Colon (tissue), 2 donors: ENCODE measurements around the gene CKB.
"Not testable (repeated sequence)": the region's sequence is repeated elsewhere in the genome, so short reads cannot be mapped to it uniquely, and the experiment has no call there.

Experiments used
- FAIRE-seq: peaks from 2 replicates; lab custom pipeline; 2012; peaks lifted over from hg19 to GRCh38; lab: Jason Lieb, UNC
- donor health status: control.
- donor health status: control.

Gene CKB

DNA sequence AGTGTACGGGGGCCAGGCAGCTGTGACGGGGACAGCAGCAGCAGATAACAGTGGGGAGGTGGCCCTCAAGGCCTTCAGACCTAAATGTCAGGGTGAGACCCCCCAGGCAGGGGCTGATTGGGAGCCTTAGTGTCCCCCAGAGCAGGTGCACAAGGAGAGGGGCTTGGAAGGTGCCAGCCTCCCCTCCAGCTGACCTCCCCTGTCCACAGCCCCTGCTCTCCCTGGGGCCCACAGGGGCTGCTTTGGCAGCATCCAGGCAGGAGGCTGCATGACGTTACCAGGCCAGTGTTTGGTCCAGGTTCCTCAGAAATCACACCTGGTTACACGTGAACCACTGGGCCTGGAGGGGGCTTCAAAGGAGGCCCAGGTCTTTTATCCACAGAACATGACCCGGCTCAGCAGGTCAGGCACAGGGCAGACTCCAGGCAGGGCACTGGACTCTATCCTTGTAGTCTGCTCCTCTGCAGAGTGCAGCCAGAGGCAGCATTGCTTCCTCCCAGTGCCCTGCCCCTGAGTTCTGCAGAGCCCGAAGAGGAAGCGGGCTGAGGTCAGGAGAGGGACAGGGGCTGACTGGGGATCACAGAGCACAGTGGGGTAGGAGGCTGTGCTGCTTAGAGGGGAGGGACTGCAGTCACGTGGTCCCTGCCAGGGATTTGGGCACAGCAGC is 3.8 kb upstream of the CKB start:
- no peak for FAIRE-seq

DNA sequence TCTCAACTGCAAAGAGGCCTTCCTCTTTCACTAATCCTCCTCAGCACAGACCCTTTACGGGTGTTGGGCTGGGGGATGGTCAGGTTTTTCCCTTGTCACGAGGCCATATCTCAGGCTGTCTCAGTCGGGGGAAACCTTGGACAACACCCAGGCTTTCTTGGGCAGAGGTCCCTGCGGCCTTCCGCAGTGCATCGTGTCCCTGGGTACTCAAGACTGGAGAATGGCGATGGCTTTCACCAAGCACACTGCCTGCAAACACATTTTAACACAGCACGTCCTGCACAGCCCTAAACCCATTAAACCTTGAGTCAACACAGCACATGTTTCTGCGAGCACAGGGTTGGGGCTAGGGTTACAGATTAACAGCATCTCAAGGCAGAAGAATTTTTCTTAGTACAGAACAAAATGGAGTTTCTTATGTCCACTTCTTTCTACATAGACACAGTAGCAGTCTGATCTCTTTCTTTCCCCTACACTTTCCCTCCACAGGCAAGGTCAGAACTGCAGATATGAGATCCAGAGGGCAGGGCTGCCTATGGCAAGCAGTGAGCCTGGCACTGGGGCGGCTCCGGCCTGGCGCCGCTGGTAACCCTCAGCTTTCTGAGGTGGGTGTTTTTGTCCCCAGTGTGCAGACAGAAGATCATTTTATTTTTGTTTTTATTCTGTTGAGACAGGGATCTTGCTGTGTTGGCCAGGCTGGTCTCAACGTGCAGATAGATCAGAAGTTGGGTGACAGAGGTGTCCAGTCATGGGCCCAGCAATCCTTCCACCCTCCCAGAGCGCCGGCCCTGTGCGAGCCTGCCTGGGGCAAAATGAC is 3.0 kb upstream of the CKB start:
- FAIRE-seq: not testable (repeated sequence)

DNA sequence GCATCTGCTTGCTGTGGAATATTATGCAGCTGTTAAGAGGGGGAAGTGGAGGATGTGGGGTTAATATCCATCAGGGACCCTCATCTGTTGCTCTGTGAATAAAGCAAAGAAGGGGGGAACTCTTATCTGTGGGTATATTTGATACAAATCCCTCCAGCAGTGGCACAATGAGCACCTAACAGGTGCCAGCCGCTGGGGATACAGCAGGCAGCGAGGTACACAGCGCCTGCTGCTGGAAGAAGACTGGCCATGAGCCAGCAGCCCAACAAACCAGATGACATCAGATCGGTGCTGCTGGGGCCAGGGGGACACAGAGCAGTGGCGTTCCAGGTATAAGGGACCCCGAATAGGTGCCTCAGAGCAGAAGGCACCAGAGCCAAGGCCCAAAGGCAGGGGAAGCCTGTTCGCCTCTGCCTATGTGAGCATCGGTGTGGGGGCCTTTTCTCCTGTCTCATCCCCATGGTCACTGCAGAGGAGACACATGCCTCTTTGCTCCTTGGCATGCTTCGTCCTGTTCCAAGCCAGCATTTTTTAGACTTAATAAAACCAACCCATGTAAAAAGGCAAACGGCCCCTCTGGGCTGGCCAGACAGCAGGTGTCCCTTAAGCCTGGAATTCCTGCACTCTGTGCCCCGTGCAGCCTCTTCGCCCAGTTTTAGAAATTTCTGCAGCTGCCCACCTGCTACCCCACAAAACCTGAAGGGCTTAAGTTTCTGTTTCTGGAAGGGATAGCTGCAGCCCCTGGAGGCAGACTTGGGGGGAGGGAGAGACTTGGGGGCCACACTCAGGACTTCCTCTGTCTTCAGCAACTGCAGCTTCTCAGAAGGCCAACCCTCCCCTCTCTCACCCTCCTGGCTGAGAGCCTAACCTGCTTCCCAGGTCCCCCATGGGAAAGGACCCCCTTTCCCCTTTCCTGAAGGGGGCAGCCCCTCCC is 1.6 kb upstream of the CKB start:
- no peak for FAIRE-seq

DNA sequence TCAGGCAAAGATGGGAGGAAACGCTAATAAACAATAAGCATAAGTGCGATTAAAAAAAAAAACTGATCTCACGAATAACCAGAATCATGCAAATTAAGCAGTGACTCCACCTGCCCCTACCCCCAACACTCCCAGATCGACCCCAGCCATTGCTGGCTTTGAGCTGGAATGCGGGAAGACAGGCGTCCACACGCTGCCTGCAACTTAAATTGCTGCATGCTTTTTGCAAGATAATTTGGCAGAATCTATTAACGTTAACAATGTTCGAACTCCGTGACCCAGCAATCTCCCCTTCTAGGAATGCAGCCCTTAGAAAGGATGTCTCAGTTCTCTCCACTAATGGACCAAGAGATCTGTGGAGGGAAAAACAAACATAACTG is 935 bp upstream of the CKB start:
- no peak for FAIRE-seq

DNA sequence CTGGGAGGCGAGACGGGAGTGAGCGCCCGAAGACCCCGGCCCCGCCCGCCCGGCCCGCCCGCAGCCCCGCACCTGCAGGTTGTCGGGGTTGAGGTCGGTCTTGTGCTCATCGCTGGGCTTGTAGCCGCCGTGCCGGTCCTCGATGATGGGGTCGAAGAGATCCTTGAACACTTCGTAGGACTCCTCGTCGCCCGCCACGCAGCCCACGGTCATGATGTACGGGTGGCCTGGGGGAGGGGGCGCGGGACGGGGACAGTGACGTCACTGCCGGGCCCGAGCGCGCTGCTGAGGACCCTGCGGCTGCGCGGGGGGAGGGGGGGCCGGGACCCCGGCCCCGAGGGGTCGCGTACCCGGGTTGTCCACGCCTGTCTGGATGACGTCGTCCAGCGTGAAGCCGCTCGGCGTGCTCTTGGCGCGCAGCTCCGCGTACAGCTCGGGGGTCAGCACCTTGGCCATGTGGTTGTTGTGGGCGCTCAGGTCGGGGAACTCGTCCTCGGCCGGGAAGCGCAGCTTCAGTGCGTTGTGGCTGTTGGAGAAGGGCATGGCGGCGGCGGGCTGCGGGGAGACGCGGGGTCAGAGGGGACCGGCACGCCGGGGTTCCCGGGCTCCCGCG is 573 bp downstream of the CKB start:
- no peak for FAIRE-seq

DNA sequence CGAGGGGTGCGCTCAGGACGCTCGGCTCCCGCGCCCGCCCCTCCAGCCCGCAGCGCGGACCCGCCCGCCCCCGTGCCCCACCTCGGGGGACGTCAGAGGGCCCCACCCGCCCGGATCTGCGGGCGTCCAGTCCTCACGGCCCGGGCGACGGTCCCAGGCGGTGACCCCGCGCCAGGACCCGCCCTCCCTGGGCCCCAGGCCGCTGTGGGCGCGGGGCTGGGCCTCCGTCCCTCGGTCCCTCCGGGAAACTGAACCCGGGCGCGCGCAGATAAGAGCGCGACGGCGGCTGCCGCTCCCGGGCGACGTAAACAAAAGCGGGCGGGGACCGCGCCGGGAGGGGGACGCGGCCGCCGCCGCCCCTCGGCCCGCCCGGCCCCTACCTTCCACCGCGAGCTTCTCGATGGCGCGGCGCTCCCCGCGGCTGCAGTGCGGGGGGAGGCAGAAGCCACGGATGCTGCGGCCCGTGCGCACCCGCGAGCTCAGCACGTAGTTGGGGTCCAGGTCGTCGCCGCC is 1.1 kb downstream of the CKB start:
- no peak for FAIRE-seq

DNA sequence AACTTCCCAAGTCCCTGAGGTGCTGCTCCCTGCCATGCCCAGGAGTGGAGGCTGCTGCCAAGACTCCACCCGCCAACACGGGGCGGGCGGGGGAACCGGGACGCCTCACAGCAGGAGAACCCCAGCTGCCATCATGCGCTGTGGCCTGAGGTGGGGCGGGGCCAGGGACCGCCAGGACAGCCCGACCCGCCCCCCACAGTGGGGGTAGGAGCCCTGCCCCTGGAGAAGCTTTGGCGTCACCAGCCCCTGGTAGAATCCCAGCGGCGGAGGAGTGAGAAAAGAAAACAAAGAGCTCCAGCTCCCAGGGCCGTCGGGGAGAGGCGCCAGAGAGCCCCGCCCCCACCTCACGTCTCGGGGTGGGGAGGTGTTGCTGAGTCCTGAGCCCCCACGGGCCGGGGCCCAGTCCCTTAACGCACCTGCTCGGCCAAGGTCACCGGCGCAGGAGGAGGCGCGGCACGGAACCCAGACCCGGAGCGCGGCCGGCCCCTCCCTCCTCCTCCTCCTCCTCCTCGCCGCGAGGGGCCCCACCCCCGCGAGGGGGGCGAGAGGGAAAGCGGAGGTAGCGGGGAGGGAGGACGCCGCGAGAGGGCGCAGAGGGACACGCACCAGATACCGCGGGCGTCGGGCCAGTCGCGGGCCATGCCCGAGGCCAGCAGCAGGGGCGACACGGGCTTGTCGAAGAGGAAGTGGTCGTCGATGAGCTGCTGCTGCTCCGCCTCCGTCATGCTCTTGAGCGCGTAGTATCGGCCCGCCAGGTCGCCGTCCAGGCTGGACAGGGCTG is 1.8 kb downstream of the CKB start:
- no peak for FAIRE-seq

DNA sequence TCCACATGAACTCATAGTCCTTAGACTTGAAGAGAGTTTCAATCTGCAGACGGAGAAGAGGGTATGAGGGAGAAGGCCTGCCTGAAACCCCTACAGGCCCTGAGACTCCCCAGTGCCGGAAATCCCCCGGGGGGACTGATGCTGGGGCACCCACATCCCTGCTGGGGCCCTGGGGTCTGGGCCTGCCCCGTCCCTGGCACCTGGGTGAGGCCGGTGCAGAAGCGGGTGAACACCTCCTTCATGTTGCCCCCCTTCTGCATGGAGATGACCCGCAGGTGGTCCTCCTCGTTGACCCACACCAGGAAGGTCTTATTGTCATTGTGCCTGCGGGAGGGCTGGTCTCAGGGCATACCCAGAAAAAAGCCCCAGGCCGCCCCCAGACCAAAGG is 2.4 kb downstream of the CKB start:
- no peak for FAIRE-seq

DNA sequence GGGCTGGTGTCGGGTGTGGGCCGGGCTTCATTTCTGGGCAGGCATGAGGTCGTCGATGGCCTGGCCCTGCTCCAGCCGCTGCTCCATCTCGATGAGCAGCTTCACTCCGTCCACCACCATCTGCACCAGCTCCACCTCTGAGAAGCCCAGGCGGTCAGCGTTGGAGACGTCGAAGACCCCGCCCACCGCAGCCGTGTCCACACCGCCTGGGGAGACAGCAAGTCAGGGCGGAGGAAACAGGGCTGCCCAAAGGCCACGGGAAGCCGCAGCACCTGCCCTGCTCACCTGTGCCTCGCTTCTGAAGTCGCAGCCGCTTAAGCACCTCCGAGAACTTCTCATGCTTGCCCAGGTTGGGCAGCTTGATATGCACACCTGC is 2.8 kb downstream of the CKB start:
- FAIRE-seq: no peak

DNA sequence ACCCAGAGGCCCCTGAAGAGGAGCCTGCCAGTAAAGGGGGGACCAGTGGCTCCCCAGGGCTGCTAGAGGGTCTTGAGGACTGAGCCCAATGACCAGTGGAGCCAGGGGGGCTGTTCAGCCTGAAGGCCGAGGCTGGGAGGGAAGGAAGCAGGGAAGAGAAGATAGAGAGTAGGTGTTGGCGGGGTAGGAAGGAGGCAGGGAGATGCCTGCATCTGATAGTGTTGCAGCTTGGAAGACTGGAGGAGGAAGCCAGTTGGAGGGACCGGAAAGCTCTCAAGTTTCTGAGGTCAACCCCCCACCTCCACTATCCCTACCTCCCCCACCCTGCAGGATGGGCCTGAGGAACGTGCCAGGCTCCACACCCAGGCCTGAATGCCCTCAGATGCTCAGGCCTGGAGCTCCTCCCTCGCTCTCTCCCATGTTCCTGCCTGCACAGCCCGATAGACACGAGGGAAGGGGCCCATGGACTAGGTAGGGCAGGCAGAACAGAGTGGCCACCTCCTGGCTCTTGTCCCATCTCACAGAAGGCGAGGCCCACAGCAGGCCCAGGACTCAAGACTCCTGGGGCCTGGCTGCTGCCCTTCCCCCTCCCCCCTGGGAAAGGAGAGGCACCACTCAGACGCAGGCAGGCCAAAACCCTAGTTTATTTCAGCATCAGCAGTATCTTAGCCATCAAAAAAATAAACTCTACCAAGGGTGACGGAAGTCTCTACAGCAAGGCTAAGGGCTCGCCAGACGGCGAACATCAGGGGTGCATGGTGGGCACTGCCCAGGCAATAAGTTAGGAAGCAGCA is 3.4 kb downstream of the CKB start:
- FAIRE-seq: no peak

DNA sequence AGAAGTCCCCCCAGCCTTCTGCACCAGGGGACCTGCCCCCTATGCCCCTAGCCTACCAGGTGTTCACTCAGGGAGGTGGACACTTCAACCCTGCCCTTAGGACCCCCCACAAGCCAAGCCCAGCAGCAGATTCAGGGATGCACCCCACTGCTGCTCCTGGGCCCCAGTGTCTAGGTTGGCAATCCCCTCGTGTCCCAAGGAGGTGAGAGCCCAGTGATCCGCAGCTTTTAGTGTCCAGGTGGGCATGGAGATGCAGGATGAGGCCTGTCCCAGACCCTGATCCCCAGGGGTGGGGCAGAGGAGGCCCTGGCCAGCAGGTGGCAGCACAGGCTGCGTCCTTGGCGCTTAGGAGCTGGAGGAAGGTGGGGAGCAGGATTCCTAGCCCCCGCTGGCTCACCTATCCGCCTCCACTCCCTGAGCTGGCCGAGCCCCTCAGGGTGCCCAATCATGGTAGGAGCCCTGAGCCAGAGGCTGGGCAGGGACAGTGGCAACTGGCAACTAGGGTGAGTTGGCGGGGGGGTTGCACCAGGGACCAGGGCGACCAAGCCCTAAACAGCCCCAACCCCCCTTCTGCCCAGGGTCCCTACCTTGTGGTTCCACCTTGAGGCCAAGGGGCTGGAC is 4.1 kb downstream of the CKB start:
- FAIRE-seq: no peak

DNA sequence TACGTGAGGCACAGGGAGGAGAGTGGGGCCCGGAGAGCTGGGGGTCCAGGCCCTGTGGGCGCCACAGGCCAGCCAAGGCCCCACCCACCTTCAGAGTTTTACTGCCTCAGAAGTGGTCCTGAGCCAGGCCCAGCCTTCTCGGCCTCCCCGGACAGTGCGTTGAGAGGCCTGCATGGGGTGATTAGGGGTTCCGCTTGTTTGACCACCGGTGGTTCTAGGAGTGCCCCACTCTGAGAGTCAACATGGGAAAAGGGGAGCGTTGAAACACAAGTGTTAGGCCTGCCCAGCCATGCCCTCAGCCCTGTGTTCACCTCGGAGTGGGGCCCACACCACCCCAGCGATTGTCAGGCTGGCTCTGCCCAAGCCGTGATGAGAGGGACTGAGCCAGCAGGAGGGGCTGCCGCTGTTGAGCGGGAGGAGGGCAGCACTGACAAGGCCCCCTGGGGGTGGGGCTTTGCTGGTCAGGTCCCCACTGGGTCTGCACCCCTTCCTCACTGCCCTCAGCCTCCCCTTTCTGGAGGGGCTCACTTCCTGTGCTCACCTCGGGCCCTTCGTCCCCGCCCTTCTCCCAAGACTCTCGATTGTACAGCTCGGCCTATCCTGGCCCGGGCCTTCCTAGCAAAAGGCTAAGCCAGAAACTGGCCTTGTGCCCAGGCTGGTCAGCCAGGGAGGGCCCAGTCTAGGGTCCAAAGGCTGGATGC is 4.8 kb downstream of the CKB start:
- FAIRE-seq: no peak

DNA sequence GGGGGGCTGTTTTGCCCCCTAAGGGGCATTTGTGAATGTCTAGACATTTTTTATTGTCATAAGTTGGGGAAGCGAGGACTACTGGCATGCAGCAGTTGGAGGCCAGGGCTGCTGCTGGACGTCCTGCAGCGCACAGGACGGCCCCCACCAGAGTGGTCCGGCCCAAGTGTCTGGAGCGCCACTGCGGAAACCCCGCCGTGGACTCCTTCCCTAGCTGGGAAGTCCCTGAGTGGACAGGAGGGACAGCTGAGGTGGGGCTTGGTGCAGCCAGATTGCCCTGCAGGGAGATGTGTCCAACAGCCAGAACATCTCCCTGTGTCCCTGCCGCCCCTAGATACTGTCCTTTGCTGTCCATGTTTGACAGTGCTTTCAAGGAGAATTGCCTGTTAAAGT is 5.5 kb downstream of the CKB start:
- no peak for FAIRE-seq

DNA sequence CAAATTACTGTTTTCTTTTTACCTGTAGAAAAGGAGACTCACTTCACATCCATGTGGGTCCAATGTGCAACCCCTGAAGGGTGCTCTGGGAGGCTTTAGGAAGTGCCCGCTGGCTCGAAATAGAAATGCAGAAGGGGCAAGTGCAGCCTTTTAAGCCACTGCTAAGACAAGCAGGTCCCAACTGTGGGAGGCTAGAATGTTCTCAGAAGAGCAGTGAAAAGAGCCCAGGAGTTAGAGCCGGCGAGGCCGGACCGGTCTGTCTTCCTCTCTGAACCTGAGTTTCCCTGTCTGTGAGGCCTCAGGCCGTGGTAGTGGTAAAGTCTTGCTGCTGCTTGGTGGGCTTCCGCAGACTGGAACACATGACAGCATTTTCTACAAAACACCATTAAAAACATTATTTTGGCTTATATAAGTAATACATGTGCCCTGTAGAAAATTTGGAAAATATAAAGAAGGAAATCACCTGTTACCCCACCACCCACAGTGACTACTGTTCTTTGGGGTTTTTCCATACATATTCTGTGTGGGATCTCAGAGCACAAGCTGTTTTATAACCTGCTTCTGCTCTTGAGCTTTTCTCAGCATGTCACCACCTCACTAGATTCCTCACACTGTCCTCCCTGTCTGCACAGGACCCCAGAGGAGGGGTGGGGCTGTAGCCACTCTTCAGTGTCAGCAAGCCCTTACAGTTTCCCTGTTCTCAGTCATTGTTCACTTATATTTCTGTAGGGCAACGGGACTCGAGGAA is 6.0 kb downstream of the CKB start:
- no peak for FAIRE-seq

DNA sequence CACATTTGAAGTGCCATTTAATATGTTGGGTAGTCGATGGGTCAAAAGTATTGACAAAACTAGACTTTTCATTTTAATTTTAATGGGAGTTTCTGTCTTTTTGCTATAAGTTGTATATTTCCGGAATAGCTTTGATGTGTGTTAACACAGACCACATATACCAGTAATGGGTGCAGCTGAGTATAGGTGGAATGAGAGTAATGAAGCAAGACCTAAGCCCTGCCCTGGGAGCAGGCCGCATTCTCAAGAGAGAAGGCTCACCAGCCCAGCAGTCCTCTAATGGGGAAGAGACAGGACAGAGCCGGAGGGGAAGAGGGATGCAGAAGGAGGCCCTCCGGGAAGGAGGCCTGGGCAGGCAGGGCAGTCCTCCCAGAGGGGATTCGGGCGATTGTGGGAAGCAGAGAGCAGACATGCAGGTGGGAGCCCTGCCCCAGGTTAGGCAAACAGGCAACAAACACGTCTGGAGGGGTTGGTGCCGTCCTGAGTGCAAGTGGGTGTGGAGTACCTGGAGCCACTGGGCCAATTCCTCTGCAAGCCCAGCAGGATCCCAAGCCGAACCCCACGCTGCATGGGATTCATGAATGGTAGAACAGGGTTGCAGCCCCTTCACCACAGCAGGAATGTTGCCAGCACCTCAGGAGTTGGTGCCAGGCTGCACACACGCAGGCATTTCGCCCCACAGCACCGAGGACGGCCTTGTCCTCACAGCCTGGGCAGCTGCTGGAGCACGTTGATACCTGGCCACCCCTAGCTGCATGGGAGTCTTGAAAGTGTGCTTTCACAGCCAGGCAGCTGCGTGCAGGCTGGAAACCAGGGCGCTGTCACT is 7.8 kb downstream of the CKB start:
- FAIRE-seq: no peak

DNA sequence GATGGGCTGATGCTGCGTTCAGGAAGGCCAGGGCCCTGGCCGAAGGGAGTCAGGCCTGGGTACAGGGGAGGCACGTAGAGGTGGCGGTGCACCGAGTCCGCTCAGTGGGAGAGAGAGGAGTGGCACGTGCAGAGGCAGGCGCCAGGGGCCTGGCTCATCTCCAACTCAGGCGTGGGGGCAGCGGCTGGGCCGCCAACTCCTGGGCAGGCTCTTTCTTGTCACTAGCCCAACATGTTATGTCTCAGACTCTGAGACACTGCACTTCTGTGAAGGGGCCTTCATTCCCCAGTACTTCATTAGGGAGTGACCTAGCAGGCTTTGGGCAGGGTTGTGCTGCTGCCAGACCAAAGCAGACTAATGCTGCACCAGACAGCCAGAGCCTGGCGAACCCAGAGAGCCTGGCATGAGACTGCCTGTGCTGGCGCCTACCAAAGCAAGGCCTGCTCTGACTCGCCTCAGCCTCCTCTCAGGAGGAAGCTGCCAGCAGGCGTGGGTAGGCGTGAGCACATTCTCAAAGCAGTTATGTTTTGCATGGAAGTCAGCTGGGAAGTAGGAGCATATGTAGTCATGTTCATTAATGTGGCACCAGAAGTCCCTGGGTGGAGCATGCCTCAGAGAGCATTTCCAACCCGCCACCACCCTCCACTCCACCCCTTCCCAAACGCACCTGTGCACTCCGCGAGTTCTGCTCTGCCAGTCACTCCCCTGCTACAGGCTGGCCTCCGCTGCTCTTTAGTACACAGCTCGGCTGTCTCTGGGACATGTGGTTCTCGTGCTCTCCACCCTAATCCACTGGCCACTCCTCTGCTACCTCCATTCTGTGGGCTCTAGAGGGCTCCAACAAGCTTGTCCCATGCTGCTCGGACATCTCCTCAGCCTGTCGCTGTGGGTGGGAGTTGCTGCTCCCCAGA is 9.7 kb downstream of the CKB start:
- no peak for FAIRE-seq

DNA sequence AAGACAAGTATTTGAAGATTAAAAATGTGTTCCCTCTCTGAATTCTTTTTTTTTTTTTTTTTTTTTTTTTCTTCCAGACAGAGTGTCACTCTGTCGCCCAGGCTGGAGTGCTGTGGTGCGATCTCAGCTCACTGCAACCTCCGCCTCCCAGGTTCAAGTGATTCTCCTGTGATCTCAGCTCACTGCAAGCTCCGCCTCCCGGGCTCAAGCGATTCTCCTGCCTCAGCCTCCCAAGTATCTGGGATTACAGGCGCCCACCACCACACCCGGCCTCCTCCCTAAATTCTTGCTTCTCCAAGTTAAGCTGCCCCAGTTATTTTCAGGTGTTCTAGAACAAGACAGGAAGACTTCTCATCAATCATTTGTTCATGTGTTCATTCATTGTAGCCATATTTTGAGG is 10.4 kb downstream of the CKB start:
- FAIRE-seq: not testable (repeated sequence)
